HepG2 (cell line): ENCODE results near the gene RBPJ. TPM values are rescaled to one million over a fixed set of nuclear protein-coding genes. Genes with fewer than 3 reads are reported as not detected.
A peak's percentile ranks its signal among the peaks of the same experiment; 100 is the strongest.

Source experiments
- AKAP8 ChIP-seq: sonication (generic); formaldehyde crosslinking; IDR thresholded peaks from 2 replicates; pipeline ENCODE4 v1.5.1; 2020; ENCODE audit warnings: mild to moderate bottlenecking, missing genetic modification reagents
- ATF1 ChIP-seq: IDR thresholded peaks from 2 replicates; pipeline ENCODE4 v1.6.1; 2016; ENCODE audit warnings: mild to moderate bottlenecking, control low read depth
- JARID2 ChIP-seq: sonication (generic); formaldehyde crosslinking; IDR thresholded peaks from 2 replicates; pipeline ENCODE4 v1.8.1; 2023; ENCODE audit warnings: missing genetic modification reagents, inconsistent platforms; ENCODE audit not compliant: insufficient replicate concordance
- NONO ChIP-seq, 2 experiments: fragments of 450-650 bp in 1 of 2; sonication (generic) in 1 of 2; formaldehyde crosslinking in 1 of 2; IDR thresholded peaks in 1 of 2; conservative IDR thresholded peaks in 1 of 2; 2 replicates each; pipeline versions ENCODE4 v1.6.1 to v1.8.0; 2017 to 2022; ENCODE audit warnings: mild to moderate bottlenecking in 1 of 2, missing genetic modification reagents in 1 of 2, moderate library complexity in 1 of 2
- SIX1 ChIP-seq: sonication (generic); formaldehyde crosslinking; IDR thresholded peaks from 2 replicates; pipeline ENCODE4 v1.4.0; 2020; ENCODE audit warnings: missing genetic modification reagents, borderline replicate concordance
- SMARCE1 ChIP-seq: fragments of 450-650 bp; IDR thresholded peaks from 2 replicates; pipeline ENCODE4 v1.6.1; 2017; ENCODE audit warnings: borderline replicate concordance
- SRF ChIP-seq: IDR thresholded peaks from 2 replicates; pipeline ENCODE4 v1.6.1; 2011; ENCODE audit warnings: mild to moderate bottlenecking, low read depth, low read length, moderate library complexity
- ZBTB7A ChIP-seq: sonication (generic); formaldehyde crosslinking; IDR thresholded peaks from 2 replicates; pipeline ENCODE4 v1.8.0; 2022; ENCODE audit warnings: mild to moderate bottlenecking, missing genetic modification reagents
- ZMYM3 ChIP-seq: sonication (generic); formaldehyde crosslinking; IDR thresholded peaks from 2 replicates; pipeline ENCODE4 v1.5.1; 2020; ENCODE audit warnings: mild to moderate bottlenecking, missing genetic modification reagents
- ZNF30 ChIP-seq: sonication (generic); formaldehyde crosslinking; IDR thresholded peaks from 2 replicates; pipeline ENCODE4 v1.5.0; 2020; ENCODE audit warnings: mild to moderate bottlenecking, missing genetic modification reagents
- ZZZ3 ChIP-seq: sonication (generic); formaldehyde crosslinking; IDR thresholded peaks from 2 replicates; pipeline ENCODE4 v1.4.0; 2020; ENCODE audit warnings: missing genetic modification reagents, mild to moderate bottlenecking, borderline replicate concordance
- polyA plus RNA-seq, 8 experiments: library from polyadenylated mRNA; depleted of rRNA in 3 of 8; stranded (reverse) in 7 of 8; unstranded in 1 of 8; fragments of >200 nt; fragmentation: Illumina TruSeq in 4 of 8; extraction: Trizol in 4 of 8; gene quantifications; 2 replicates each; pipeline versions ENCODE4 v1.2.1 to v1.2.3, GENCODE V29; 2011 to 2016; ENCODE audit warnings: low read depth in 4 of 8, missing spikeins in 1 of 8, mixed read lengths in 1 of 8; ENCODE audit not compliant: insufficient read depth in 1 of 8
- total RNA-seq, 5 experiments: library from RNA; depleted of rRNA; stranded (reverse); fragments of >200 nt; fragmentation: Illumina TruSeq; extraction: Trizol; gene quantifications; 2 replicates each; pipeline ENCODE4 v1.2.3, GENCODE V29; 2016; ENCODE audit warnings: low read depth in 1 of 5
- TF ChIP-seq, protein P1 (sequence below): sonication (generic); formaldehyde crosslinking; IDR thresholded peaks from 2 replicates; pipeline ENCODE4 v1.5.0; 2020; ENCODE audit warnings: missing genetic modification reagents
- TF ChIP-seq, protein P2 (sequence below): sonication (generic); formaldehyde crosslinking; IDR thresholded peaks from 2 replicates; pipeline ENCODE4 v1.5.0; 2020; ENCODE audit warnings: missing genetic modification reagents
- TF ChIP-seq, protein P3 (sequence below): sonication (generic); formaldehyde crosslinking; IDR thresholded peaks from 2 replicates; pipeline ENCODE4 v1.9.0; 2021; ENCODE audit warnings: missing genetic modification reagents, mild to moderate bottlenecking, borderline replicate concordance
- TF ChIP-seq, protein P4 (sequence below): sonication (generic); formaldehyde crosslinking; IDR thresholded peaks from 2 replicates; pipeline ENCODE4 v1.8.0; 2022; ENCODE audit warnings: mild to moderate bottlenecking, missing genetic modification reagents; ENCODE audit not compliant: insufficient replicate concordance
- TF ChIP-seq, protein P5 (sequence below): sonication (generic); formaldehyde crosslinking; IDR thresholded peaks from 2 replicates; pipeline ENCODE4 v1.5.0; 2020; ENCODE audit warnings: missing genetic modification reagents
- TF ChIP-seq, protein P6 (sequence below): sonication (generic); formaldehyde crosslinking; IDR thresholded peaks from 2 replicates; pipeline ENCODE4 v1.8.0; 2022; ENCODE audit warnings: missing genetic modification reagents, mild to moderate bottlenecking, moderate library complexity, borderline replicate concordance

Gene RBPJ
- total and polyA plus RNA-seq, 2 of the 13 experiments (the other 11 are each of a cell fraction or from before 2014, with no cell fraction given) = 25.9 to 33.2 TPM

DNA sequence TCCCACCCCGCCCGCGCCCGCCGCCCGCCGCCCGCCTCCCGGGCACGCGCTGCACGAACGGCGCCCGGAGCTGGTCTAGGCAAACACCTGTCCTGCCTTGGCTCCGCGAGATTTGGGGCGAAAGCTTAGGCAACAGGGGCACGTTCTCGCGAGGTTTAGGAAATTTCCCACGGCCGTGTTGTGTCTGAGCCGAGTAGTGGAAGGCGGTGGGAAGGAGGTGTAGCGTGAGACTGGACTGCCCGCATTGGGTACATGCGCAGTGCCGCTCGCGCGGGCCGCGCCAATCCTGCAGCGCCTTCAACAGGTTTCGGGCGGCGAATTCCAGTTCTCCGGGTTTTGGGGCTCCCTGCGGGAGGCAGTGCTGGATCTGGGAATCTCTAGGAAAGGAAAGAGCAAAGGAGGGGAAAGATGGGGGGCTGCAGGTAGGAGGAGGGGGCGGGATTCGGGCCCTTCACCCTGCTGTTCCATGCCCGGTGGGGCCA lies 1.3 kb upstream of the RBPJ start (continued):
- TF ChIP-seq, protein P1, sequence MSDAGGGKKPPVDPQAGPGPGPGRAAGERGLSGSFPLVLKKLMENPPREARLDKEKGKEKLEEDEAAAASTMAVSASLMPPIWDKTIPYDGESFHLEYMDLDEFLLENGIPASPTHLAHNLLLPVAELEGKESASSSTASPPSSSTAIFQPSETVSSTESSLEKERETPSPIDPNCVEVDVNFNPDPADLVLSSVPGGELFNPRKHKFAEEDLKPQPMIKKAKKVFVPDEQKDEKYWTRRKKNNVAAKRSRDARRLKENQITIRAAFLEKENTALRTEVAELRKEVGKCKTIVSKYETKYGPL (CRISPR knock-in tag) = no peak; the same call in 1 of the 2 replicates
- TF ChIP-seq, protein P2, sequence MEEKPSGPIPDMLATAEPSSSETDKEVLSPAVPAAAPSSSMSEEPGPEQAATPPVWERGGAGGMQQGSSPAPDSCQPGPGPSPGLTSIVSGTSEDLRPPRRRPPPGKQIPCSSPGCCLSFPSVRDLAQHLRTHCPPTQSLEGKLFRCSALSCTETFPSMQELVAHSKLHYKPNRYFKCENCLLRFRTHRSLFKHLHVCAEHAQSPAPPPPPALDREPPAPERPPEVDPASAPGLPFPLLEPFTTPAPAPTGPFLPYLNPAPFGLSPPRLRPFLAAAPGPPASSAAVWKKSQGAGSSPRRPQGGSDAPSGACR (CRISPR knock-in tag) = no peak
- TF ChIP-seq ZMYM3 (CRISPR knock-in tag) = no peak
- no peak for TF ChIP-seq SRF
- TF ChIP-seq ZZZ3 (CRISPR knock-in tag) = peak; percentile 96
- 0 out of 2 replicates have a peak, but pooled peaks have one; percentile 22 for TF ChIP-seq AKAP8 (CRISPR knock-in tag)
- TF ChIP-seq, protein P3, sequence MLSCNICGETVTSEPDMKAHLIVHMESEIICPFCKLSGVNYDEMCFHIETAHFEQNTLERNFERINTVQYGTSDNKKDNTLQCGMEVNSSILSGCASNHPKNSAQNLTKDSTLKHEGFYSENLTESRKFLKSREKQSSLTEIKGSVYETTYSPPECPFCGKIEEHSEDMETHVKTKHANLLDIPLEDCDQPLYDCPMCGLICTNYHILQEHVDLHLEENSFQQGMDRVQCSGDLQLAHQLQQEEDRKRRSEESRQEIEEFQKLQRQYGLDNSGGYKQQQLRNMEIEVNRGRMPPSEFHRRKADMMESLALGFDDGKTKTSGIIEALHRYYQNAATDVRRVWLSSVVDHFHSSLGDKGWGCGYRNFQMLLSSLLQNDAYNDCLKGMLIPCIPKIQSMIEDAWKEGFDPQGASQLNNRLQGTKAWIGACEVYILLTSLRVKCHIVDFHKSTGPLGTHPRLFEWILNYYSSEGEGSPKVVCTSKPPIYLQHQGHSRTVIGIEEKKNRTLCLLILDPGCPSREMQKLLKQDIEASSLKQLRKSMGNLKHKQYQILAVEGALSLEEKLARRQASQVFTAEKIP (CRISPR knock-in tag) = no peak
- TF ChIP-seq, protein P4, sequence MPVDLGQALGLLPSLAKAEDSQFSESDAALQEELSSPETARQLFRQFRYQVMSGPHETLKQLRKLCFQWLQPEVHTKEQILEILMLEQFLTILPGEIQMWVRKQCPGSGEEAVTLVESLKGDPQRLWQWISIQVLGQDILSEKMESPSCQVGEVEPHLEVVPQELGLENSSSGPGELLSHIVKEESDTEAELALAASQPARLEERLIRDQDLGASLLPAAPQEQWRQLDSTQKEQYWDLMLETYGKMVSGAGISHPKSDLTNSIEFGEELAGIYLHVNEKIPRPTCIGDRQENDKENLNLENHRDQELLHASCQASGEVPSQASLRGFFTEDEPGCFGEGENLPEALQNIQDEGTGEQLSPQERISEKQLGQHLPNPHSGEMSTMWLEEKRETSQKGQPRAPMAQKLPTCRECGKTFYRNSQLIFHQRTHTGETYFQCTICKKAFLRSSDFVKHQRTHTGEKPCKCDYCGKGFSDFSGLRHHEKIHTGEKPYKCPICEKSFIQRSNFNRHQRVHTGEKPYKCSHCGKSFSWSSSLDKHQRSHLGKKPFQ (CRISPR knock-in tag) = no peak
- no peak for TF ChIP-seq ZNF30 (CRISPR knock-in tag)
- no peak for TF ChIP-seq JARID2 (CRISPR knock-in tag)
- no peak for TF ChIP-seq ZBTB7A (CRISPR knock-in tag)
- TF ChIP-seq, protein P5, sequence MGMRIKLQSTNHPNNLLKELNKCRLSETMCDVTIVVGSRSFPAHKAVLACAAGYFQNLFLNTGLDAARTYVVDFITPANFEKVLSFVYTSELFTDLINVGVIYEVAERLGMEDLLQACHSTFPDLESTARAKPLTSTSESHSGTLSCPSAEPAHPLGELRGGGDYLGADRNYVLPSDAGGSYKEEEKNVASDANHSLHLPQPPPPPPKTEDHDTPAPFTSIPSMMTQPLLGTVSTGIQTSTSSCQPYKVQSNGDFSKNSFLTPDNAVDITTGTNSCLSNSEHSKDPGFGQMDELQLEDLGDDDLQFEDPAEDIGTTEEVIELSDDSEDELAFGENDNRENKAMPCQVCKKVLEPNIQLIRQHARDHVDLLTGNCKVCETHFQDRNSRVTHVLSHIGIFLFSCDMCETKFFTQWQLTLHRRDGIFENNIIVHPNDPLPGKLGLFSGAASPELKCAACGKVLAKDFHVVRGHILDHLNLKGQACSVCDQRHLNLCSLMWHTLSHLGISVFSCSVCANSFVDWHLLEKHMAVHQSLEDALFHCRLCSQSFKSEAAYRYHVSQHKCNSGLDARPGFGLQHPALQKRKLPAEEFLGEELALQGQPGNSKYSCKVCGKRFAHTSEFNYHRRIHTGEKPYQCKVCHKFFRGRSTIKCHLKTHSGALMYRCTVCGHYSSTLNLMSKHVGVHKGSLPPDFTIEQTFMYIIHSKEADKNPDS (CRISPR knock-in tag) = no peak
- TF ChIP-seq, protein P6, sequence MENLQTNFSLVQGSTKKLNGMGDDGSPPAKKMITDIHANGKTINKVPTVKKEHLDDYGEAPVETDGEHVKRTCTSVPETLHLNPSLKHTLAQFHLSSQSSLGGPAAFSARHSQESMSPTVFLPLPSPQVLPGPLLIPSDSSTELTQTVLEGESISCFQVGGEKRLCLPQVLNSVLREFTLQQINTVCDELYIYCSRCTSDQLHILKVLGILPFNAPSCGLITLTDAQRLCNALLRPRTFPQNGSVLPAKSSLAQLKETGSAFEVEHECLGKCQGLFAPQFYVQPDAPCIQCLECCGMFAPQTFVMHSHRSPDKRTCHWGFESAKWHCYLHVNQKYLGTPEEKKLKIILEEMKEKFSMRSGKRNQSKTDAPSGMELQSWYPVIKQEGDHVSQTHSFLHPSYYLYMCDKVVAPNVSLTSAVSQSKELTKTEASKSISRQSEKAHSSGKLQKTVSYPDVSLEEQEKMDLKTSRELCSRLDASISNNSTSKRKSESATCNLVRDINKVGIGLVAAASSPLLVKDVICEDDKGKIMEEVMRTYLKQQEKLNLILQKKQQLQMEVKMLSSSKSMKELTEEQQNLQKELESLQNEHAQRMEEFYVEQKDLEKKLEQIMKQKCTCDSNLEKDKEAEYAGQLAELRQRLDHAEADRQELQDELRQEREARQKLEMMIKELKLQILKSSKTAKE (CRISPR knock-in tag) = peak; percentile 98
- no peak for TF ChIP-seq ATF1 (CRISPR knock-in tag)
- no peak for TF ChIP-seq NONO (IDR thresholded peaks at IDR 0.05)
- TF ChIP-seq NONO (CRISPR knock-in tag; conservative IDR thresholded peaks at IDR 0.05) = peak; percentile 84
- no peak for TF ChIP-seq SIX1 (CRISPR knock-in tag)
- TF ChIP-seq SMARCE1 = no peak
